Dermis blood vessel endothelial cell (primary cell): ENCODE data around the gene DLEC1. TPM values are rescaled to one million over a fixed set of nuclear protein-coding genes. Genes with fewer than 3 reads are reported as not detected.
"Not testable (repeated sequence)": the region's sequence is repeated elsewhere in the genome, so short reads cannot be mapped to it uniquely, and the experiment has no call there.

ENCODE experiments used
- DNase-seq: peaks from one replicate; pipeline ENCODE4 v3.0.0; 2010
- total RNA-seq: library from RNA; depleted of rRNA; stranded (reverse); fragments of >200 nt; gene quantifications from 2 replicates; pipeline ENCODE4 v1.2.3, GENCODE V29; 2014

DLEC1 gene
- total RNA-seq, 1 donor from 2014 or later: under 0.01 TPM

GRCh38 chr3:38158472-38158871, 119.5 kb downstream of the DLEC1 start:
- no peak for DNase-seq

GRCh38 chr3:38160704-38161103, 121.7 kb downstream of the DLEC1 start:
- DNase-seq: not testable (repeated sequence)

DNA sequence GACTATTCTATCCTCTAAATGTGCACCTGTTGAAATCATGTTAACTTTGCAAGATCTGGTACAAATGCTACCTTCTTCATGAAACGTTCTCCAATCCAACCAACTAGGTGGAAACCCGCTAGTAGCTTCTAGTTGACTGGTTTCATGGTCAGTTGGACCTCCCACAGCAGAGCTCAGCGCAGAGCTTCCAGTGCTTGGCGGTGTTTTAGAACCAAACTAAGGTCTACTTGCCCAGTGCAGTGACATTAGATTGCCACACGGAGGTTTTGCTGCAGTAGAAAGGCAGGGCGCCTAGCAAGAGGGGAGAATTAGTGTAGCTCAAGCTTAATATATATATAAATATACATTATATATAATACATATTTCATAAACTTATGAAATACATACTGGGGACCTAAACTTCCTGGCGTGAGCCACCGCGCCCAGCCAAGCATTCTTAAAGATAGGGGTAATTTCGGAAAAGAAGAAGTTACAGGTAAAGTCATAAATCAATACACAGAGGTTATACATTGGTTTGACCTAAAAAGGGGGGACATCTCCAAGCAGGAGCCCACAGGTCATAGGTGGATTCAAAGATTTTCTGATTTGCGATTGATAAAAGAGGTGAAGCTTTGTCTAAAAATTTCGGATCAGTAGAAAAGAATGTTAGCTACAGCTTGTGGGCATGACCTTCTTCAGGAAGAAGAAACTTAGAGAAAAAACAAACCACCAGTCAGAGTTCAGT, 124.3 kb downstream of the DLEC1 start:
- DNase-seq: peak; percentile 19

DNA sequence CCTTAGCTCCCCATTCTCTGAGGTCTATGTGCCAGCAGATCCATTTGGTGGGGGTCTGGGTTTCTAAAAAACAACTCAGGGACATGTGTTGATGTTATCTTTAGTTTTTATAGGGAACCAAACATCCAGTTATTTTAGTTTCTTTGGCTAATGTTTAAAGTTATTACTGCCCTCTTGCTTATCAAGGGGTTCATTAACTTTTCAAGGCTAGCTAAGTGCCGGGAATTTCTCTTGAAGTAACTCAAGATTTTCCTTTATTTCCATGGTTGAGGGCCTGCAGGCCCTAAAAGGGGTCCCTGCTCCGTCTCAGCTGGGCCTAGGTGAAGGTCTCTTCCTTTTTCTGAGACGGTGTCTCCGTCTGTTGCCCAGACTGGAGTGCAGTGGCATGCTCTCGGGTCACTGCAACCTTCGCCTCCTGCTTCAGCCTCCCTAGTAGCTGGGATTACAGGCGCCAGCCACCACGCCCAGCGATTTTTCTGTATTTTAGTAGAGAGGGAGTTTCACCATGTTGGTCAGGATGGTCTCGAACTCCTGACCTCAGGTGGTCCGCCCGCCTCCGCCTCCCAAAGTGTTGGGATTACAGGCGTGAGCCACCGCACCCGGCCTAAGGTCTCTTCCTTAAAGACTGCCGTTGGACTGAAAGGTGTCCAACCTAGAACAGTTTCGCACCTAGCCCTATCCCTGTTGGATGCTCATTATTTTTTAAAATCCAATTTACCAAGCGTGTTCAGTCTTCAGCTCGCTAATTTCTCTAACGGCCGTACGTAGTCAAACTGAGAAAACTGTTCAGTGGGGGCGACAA, 125.0 kb downstream of the DLEC1 start:
- DNase-seq: no peak

- no peak for DNase-seq
These were observed 125.6 kb downstream of the DLEC1 start for GRCh38 chr3:38164643-38164951.

GRCh38 chr3:38164952-38165721, 126.1 kb downstream of the DLEC1 start, which contains the start of gene OXSR1:
TSS of gene OXSR1 (plus strand) at chr3:38165537. CDS start at chr3:38165877, 340 bp downstream.
- DNase-seq: peak; percentile 100

GRCh38 chr3:38165722-38166387, 126.8 kb downstream of the DLEC1 start:
- DNase-seq: peak; percentile 32

DNA sequence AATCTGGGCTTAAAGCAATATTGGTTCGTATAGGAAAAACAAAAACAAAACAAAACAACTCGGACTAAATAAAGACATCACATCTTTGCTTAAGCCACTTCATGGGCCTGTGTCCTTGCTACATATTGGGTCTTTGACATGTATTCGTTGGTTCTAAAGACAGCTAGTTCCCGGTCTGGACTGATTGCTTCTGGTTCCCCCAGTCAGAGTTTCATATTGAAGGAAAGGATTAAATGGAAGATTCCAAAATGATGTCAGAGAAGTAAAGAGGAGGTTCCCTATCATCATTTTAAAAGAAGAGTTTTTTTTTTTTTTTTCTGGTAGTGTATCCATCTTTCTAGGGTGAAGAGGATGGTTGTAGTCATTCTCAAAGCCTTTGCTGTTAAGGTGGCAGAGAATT, 128.6 kb downstream of the DLEC1 start:
- DNase-seq: no peak

- no peak for DNase-seq
These were observed 129.4 kb downstream of the DLEC1 start for GRCh38 chr3:38168151-38169026.

DNA sequence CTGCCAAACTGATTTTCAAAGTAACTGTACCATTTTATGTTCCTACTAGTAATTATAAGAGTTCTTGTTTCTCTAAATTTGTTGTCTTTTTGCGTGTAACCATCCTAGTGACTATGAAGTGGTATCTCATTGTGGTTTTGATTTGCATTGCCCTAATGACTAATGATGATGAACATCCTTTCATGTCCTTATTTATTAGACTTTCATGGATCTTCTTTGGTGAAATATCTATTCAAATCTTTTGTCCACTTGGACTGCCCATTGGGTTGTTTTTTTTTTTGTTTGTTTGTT, 130.0 kb downstream of the DLEC1 start:
- DNase-seq: no peak

GRCh38 chr3:38170722-38171121, 131.7 kb downstream of the DLEC1 start:
- no peak for DNase-seq

DNA sequence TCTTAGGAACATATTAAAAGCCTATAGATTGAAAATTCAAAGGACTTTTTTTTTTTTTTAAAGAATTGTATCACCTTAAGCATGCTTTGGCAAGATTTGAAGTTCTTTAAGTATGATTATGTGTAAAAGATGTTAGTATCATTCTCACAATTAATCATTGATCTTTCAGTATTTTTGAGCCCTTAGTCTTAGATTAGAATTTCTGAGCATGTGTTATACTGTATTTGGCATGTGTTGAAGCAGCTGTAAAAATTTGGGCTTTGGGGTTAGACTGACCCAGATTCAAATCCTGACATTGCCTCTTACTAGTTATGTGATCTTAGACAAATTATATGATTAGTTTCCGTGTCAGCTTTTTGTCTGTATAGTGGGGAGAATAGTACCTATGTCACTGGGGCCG, 132.6 kb downstream of the DLEC1 start:
- DNase-seq: no peak

Other genes with a start within 250 kb of the DLEC1 start
- gene CTDSPL, start 177.3 kb upstream of the DLEC1 start, total RNA-seq: 107 and 161 TPM in 2 replicates
- gene VILL, start 48.4 kb upstream of the DLEC1 start, total RNA-seq: 8.0 and 8.7 TPM in 2 replicates
- 19.7 and 20.4 TPM in 2 replicates for gene PLCD1, start 9.6 kb upstream of the DLEC1 start, total RNA-seq
- 27.2 and 42.5 TPM in 2 replicates for gene ACAA1, start 97.9 kb downstream of the DLEC1 start, total RNA-seq
- 29.3 and 29.9 TPM in 2 replicates for gene MYD88, start 99.5 kb downstream of the DLEC1 start, total RNA-seq
- gene OXSR1, start 126.3 kb downstream of the DLEC1 start, total RNA-seq: 35.2 and 41.2 TPM in 2 replicates
- 0.17 and 0.19 TPM in 2 replicates for gene SLC22A13, start 226.6 kb downstream of the DLEC1 start, total RNA-seq
- gene SLC22A14, start 243.1 kb downstream of the DLEC1 start, total RNA-seq: 0.17 TPM in 1 of 2 replicates, not detected in the other